NCI-H2029 treated with DMSO at 0.1 percent for 48 hours (cell line): Measurements from ENCODE around the gene RPS15A.
"Not testable (repeated sequence)": the region's sequence is repeated elsewhere in the genome, so short reads cannot be mapped to it uniquely, and the experiment has no call there.

Experiments used
- DNase-seq: peaks from one replicate; lab custom pipeline; 2025; lab: John Stamatoyannopoulos, UW

Gene RPS15A

DNA sequence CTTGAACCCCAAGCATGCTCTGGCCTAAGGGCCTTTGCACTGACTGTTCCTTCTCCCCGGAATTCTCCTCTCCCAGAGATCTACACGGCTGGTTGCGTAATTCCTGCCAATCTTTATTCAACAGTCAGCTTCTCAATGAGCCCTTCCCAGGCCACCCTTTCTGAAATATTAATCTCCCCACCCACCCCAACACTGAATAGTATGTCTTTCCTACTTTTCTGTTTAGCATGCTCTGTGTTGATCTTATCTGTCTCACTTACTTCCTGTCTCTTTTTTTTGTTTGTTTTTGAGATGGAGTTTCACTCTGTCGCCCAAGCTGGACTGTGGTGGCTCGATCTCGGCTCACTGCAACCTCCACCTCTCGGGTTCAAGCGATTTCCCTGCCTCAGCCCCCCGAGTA is 33.5 kb downstream of the RPS15A start:
- DNase-seq = not testable (repeated sequence)

DNA sequence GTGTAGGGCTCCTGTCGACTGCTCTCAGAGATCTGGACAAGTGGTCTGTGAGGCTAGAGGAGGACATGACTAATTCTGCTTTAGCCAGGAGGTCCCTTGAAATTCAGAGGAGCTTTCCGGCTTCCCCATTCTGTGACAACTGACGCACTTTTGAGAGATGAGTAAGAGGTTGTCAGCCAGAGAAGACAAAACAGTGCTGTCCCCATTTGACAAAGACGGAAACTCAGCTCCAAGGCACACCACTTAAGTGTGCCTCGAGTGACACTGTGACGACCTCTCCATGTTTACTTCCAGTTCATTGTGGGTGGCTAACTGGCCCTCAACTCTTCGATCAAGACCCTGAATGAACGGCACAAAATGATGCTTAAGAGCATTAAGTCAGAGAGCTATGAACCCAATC is 47.3 kb downstream of the RPS15A start:
- DNase-seq = not testable (repeated sequence)

DNA sequence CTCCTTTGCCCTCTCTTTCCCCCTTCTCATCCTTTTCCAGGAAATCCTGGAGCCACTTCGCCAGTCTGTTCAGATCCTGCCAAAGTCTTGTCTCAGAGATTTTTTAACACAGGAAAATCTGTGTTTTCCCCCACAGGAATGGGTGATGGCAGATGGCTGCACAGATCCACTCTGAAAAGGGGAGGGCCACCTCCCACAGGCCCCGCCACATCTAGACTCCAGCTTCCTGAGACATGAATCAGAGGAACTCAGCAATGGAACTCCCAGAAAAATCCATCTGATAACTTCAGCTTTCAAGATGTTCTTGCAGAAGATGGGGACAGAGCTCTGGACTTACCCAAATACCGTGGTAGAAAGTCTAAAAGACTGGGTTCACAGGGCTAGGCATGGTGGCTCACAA is 50.1 kb downstream of the RPS15A start:
- not testable (repeated sequence) for DNase-seq

DNA sequence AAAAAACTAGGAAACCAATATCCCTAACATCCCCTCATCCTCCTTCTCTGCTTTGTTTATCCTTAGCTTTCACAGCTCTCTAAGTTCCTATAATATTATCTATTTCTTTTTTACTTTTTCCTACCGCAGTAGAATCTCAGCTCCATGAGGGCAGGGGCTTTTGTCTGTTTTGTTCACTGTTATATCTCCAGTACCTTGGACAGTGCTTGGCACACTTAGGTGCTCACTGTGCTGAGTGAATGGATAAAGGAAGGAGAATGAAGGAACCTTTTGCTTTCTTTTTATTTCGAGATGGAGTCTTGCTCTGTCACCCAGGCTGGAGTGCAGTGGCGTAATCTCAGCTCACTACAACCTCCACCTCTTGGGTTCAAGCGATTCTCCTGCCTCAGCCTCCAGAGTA is 51.4 kb downstream of the RPS15A start:
- DNase-seq = not testable (repeated sequence)

DNA sequence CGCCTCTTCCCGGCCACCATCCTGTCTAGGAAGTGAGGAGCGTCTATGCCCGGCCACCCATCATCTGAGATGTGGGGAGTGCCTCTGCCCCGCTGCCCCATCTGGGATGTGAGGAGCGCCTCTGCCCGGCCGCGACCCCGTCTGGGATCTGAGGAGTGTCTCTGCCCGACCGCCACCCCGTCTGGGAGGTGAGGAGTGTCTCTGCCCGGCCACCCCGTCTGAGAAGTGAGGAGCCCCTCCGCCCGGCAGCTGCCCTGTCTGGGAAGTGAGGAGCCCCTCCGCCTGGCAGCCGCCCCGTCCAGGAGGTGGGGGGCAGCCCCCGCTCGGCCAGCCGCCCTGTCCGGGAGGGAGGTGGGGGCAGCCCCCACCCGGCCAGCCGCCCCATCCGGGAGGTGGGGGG is 55.9 kb downstream of the RPS15A start:
- not testable (repeated sequence) for DNase-seq
